ENCODE results near the gene FBXL13.
"Not testable (repeated sequence)": the region's sequence is repeated elsewhere in the genome, so short reads cannot be mapped to it uniquely, and the experiment has no call there.

FBXL13 gene
- 0 to 3.7 (median 1.2) reads per million in 17 experiments for total RNA-seq

GRCh38 chr7:103074519-103075336 lies at the start of gene FBXL13, which contains the start of gene ARMC10:
FBXL13 (minus strand) TSS chr7:103074796.
ARMC10 (plus strand) TSS chr7:103075140; CDS start chr7:103075273, 133 bp downstream.
- peak; percentile 94 to 97 (median 96) for DNase-seq

DNA sequence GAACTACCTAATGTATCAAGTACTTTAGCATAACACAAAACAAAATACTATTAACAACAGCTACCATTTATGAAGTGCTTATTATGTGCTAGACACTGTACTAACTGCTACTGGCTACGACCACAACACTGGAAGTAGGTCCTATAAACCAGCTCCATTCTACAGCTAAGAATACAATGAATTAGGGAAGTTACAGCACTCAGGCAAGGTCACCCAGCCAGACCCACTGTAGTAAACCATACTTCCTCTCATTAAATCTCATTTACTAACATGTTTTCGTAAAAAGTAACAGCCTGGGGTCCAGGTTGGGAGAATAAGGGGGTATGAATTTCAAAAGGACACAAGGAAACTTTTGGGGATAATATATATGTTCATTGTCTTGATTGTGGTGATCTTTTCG lies 48.9 kb upstream of the FBXL13 start:
- DNase-seq: peak; percentile 2 to 49 (median 32)

DNA sequence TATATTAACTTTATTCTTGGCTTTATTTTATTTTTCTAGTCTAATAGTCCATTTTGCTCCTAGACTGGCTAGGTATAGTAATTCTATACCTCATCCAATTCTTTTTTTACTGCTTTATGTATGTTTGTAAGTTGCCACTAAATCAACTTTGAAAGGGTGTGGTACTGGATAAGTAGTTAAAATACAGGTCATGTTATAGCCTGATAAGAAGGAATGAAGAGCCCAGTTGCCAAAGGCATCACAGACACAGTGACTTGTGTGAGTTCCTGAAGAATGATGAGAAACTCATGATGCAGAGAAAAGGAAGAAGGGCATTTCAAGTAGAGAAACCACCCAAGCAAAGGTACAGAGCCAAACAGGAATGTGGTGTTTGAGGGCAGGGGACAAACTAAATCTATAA lies 47.0 kb upstream of the FBXL13 start:
- DNase-seq: no peak

GRCh38 chr7:103120362-103120761 lies 45.8 kb upstream of the FBXL13 start:
- no peak for DNase-seq

DNA sequence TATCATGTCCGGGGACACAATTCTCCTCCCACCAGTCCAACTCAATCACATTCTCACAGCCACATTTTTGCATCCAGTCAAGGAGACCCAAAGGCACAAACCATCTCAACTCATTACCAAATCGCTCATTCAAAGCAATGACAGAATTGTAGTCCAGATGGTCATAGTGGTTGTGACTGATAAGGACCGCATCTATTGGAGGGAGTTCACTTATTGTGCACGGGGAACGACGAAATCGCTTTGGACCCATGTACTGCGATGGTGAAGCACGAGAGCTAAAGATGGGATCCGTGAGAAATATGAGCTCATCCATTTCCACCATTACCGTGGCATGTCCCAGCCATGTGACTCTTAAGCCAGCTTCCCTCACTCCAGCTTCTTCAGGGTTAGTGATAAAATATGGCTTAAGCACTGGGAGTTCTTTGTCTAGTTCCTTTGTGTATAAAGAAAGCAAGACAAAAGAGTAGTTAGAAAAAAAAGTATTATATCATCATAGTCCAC lies 45.2 kb upstream of the FBXL13 start:
- DNase-seq: no peak

GRCh38 chr7:103117465-103117864 lies 42.9 kb upstream of the FBXL13 start:
- no peak for DNase-seq

DNA sequence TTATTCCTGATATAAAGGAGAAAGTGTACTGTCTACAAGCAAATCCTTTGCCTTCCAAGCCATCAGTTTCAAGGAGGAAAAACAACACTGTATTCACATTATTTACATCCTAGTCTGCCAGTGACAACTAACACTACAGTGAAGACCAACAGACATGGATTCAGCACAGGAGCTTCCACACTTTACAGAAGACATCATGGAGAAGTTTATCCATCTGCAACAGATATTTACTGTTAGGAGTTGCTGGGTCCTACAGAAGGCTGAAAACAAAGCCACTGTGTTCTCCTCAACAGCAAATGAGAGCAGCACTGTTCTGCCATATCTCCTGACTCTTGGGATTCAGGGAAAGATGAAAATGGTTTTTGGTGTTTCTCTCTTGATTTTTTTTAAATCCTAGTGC lies 42.4 kb upstream of the FBXL13 start:
- no peak for DNase-seq

- no peak for DNase-seq
These were observed 41.9 kb upstream of the FBXL13 start for GRCh38 chr7:103116511-103116910.

GRCh38 chr7:103115771-103116170 lies 41.2 kb upstream of the FBXL13 start:
- DNase-seq: no peak

GRCh38 chr7:103114576-103115008 lies 40.0 kb upstream of the FBXL13 start:
- DNase-seq: no peak

- DNase-seq: no peak
These were observed 38.6 kb upstream of the FBXL13 start for GRCh38 chr7:103113164-103113563.

DNA sequence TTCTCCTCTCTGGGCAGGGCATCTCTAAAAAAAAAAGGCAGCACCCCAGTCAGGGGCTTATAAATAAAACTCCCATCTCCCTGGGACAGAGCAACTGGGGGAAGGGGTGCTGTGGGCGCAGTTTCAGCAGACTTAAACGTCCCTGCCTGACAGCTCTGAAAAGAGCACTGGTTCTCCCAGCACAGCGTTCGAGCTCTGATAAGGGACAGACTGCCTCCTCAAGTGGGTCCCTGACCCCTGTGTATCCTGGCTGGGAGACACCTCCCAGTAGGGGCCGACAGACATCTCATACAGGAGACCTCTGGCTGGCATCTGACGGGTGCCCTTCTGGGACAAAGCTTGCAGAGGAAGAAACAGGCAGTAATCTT lies 32.1 kb upstream of the FBXL13 start:
- not testable (repeated sequence) for DNase-seq

DNA sequence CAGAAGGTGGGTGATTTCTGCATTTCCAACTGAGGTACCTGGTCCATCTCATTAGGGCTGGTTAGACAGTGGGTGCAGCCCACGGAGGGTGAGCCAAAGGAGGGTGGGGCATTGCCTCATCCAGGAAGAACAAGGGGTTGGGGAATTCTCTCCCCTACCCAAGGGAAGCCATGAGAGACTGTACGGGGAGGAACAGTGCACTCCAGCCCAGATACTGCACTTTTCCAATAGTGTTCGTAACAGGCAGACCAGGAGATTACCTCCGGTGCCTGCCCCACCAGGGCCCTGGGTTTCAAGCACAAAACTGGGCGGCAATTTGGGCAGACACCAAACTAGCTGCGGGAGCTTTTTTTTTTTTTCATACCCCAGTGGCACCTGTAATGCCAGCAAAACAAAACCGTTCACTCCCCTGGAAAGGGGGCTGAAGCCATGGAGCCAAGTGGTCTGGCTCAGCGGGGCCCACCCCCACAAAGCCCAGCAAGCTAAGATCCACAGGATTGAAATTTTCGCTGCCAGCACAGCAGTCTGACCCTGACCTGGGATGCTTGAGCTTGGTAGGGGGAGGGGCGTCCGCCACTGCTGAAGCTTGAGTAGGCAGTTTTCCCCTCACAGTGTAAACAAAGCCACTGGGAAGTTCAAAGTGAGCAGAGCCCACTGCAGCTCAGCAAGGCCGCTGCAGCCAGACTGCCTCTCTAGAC lies 31.6 kb upstream of the FBXL13 start:
- DNase-seq: no peak

DNA sequence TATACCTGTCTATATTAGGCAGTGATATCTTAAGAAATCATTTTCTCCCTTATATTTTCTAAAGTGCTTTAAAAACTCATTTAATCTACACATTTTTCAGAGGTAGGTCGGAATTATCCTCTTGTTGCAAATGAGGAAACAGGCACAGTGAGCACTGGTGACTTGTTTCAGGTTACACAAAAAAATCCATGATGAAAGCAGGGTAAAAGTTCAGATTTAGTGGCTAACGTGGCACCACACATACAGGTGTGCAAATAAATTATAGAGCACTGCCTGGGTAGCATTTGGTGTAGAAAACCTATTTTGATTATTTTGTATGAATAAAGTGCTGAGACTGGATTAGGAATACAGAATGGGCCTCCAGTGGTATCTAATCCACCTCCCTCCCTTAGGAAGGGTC lies 26.9 kb upstream of the FBXL13 start:
- DNase-seq: no peak

GRCh38 chr7:103100348-103100747 lies 25.8 kb upstream of the FBXL13 start:
- DNase-seq: no peak

- DNase-seq: no peak
These were observed 22.4 kb upstream of the FBXL13 start for GRCh38 chr7:103097041-103097440.

DNA sequence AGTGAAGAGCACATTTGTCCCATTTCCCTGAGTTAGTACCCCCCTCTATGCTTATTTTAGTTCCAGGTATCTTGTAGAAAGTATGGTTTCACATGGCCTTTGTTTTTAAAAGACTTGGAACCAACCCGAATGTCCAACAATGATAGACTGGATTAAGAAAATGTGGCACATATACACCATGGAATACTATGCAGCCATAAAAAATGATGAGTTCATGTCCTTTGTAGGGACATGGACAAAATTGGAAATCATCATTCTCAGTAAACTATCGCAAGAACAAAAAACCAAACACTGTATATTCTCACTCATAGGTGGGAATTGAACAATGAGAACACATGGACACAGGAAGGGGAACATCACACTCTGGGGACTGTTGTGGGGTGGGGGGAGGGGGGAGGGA lies 21.0 kb upstream of the FBXL13 start:
- not testable (repeated sequence) for DNase-seq

DNA sequence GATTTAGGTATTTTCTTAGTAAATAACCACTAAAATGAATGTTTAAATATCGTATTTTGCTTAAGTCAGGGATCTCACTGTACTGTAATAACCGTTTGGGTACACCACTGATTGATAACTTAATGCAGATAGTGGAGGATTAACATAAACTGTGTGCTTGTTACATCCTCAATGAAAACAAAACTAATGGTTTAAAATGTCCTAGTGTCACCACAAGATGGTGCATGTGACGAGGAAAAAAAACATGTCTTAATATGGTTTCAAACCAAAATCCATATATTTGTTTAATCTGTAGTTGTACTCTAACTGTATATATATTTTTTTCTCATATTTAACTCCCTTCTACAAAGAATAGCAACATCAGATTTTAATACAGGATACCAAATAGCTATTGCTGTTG lies 19.5 kb upstream of the FBXL13 start:
- DNase-seq: no peak

- DNase-seq: no peak
These were observed 18.8 kb upstream of the FBXL13 start for GRCh38 chr7:103093429-103093828.

- not testable (repeated sequence) for DNase-seq
These were observed 17.7 kb upstream of the FBXL13 start for GRCh38 chr7:103092321-103092720.

DNA sequence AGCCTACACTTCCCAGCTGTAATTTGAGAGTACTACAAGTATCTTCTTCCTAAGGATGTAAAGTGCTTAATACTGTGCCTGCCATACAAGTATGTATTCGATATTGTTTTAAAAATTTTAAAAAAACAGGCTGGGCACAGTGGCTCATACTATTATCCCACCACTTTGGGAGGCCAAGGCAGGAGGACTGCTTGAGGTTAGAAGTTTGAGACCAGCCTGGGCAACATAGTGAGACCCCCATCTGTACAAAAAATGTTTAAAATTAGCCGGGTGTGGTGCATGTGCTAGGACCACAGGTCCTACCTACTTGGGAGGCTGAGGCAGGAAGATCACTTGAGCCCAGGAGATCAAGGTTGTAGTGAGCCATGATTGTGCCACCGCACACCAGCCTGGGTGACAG lies 8.6 kb upstream of the FBXL13 start:
- DNase-seq: no peak

GRCh38 chr7:103082497-103082896 lies 7.9 kb upstream of the FBXL13 start:
- DNase-seq: no peak

- DNase-seq: no peak
These were observed 6.3 kb upstream of the FBXL13 start for GRCh38 chr7:103080923-103081322.

DNA sequence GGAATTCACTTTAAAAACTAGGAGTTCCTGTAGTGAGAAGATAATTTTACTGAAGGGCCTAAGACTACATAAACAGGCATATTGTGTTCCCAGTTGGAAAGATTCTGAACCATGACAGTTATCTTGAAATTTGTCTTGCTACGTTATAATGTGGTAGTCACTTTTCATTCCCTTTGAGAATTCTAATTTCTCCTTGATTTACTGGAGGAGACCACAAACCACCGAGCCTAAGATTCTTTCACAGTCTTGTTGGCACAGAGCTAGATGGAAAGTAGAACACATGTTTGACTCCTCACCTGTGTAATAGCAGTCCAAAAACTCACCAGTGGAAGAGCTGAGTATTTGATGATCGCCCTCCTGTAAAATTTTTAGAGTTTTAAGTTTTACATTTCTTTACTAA lies 5.2 kb upstream of the FBXL13 start:
- no peak for DNase-seq
